Mammary epithelial cell (primary cell): Measurements from ENCODE around the gene VIPR2.

Source experiments
- CTCF ChIP-seq, 2 donors: IDR thresholded peaks in 1 of 2; conservative IDR thresholded peaks in 1 of 2; 2 replicates each; pipeline ENCODE4 v1.5.1; 2011 to 2012; ENCODE audit warnings: inconsistent platforms in 2 of 2, low read length in 2 of 2, mild to moderate bottlenecking in 2 of 2, control low read depth in 1 of 2, low read depth in 1 of 2; ENCODE audit not compliant: insufficient read depth in 1 of 2; ENCODE audit errors: extremely low read depth in 1 of 2
- EZH2 ChIP-seq: IDR thresholded peaks from 2 replicates; pipeline ENCODE4 v1.6.1; 2012; ENCODE audit warnings: low read length, inconsistent platforms, borderline replicate concordance

GRCh38 chr7:159097661-159098423 lies 46.8 kb downstream of the VIPR2 start:
- TF ChIP-seq EZH2: no peak
- no peak for TF ChIP-seq CTCF (conservative IDR thresholded peaks at IDR 0.05 in 1 of 2, IDR thresholded peaks at IDR 0.05 in 1 of 2; ENCODE audit: extremely low read depth in 1 of 2, insufficient read depth in 1 of 2, low read depth in 1 of 2, low read length in 2 of 2)
